NCI-H1436 treated with DMSO at 0.1 percent for 48 hours (cell line): ENCODE measurements around the gene FAHD2A.
"Not testable (repeated sequence)": the region's sequence is repeated elsewhere in the genome, so short reads cannot be mapped to it uniquely, and the experiment has no call there.

Experiments used
- DNase-seq: peaks from one replicate; lab custom pipeline; 2025; lab: John Stamatoyannopoulos, UW

FAHD2A gene

GRCh38 chr2:95390881-95391321 is 11.6 kb upstream of the FAHD2A start:
- DNase-seq: no peak

GRCh38 chr2:95391641-95392310 is 10.7 kb upstream of the FAHD2A start:
- DNase-seq: no peak

- no peak for DNase-seq
Observed at GRCh38 chr2:95392320-95392719, 10.2 kb upstream of the FAHD2A start.

GRCh38 chr2:95392730-95393455 is 9.6 kb upstream of the FAHD2A start:
- DNase-seq: no peak

GRCh38 chr2:95393901-95394300 is 8.6 kb upstream of the FAHD2A start:
- no peak for DNase-seq

GRCh38 chr2:95399061-95399460 is 3.4 kb upstream of the FAHD2A start:
- DNase-seq: no peak

- DNase-seq: no peak
Observed at GRCh38 chr2:95401480-95401879, 1.0 kb upstream of the FAHD2A start.

- not testable (repeated sequence) for DNase-seq
Observed at GRCh38 chr2:95402004-95402369, 521 bp upstream of the FAHD2A start.

GRCh38 chr2:95403204-95403721 is 755 bp downstream of the FAHD2A start:
- not testable (repeated sequence) for DNase-seq

GRCh38 chr2:95403824-95404223 is 1.3 kb downstream of the FAHD2A start:
- not testable (repeated sequence) for DNase-seq

GRCh38 chr2:95404676-95405075 is 2.2 kb downstream of the FAHD2A start:
- not testable (repeated sequence) for DNase-seq

- DNase-seq: not testable (repeated sequence)
Observed at GRCh38 chr2:95411239-95411638, 8.7 kb downstream of the FAHD2A start.

GRCh38 chr2:95414015-95414594 is 11.6 kb downstream of the FAHD2A start:
- not testable (repeated sequence) for DNase-seq

- DNase-seq: not testable (repeated sequence)
Observed at GRCh38 chr2:95415138-95415537, 12.6 kb downstream of the FAHD2A start.

- DNase-seq: not testable (repeated sequence)
Observed at GRCh38 chr2:95415561-95415960, 13.1 kb downstream of the FAHD2A start.

- DNase-seq: not testable (repeated sequence)
Observed at GRCh38 chr2:95427196-95427867, 24.8 kb downstream of the FAHD2A start.

GRCh38 chr2:95429748-95430467 is 27.4 kb downstream of the FAHD2A start:
- not testable (repeated sequence) for DNase-seq

- DNase-seq: not testable (repeated sequence)
Observed at GRCh38 chr2:95433373-95433772, 30.9 kb downstream of the FAHD2A start.

GRCh38 chr2:95433973-95434372 is 31.5 kb downstream of the FAHD2A start:
- not testable (repeated sequence) for DNase-seq

GRCh38 chr2:95434507-95435076 is 32.1 kb downstream of the FAHD2A start:
- DNase-seq: not testable (repeated sequence)
